PC-9 (cell line): ENCODE measurements around the gene INTS7. TPM values are rescaled to one million over a fixed set of nuclear protein-coding genes. Genes with fewer than 3 reads are reported as not detected.

ENCODE experiments used
- BruUV-seq: library from RNA; stranded (reverse); fragments of 400-500 nt; replicated peaks from 2 replicates; lab custom pipeline; 2021; lab: Mats Ljungman, UMichigan
- CTCF ChIA-PET: fragments of 300-600 bp; sonication (Branson Sonifier 250); formaldehyde crosslinking; loops from one replicate; lab custom pipeline; 2022; ENCODE audit warnings: antibody characterized with exemption; lab: Charles Lee
- POLR2A ChIA-PET: fragments of 300-600 bp; sonication (Branson Sonifier 250); formaldehyde crosslinking; loops from one replicate; lab custom pipeline; 2022; ENCODE audit warnings: antibody characterized with exemption; ENCODE audit not compliant: unreplicated experiment; lab: Charles Lee
- DNase-seq, 2 experiments: peaks; one replicate each; pipeline versions ENCODE4 v3.0.0 to v3.0.0-alpha.2; 2015 to 2022; ENCODE audit warnings: mixed read lengths in 1 of 2
- H2AFZ ChIP-seq: fragments of 200-600 bp; sonication (generic); 2 replicates; pipeline ENCODE4 v1.8.1; 2017; ENCODE audit warnings: antibody characterized with exemption
- H3F3A ChIP-seq: fragments of 200-600 bp; sonication (generic); 2 replicates; pipeline ENCODE4 v1.8.1; 2017; ENCODE audit warnings: antibody characterized with exemption, mild to moderate bottlenecking, low read depth; ENCODE audit not compliant: insufficient read depth
- H3K27ac ChIP-seq: fragments of 200-600 bp; sonication (generic); 2 replicates; pipeline ENCODE4 v1.6.1; 2016; ENCODE audit warnings: mixed run types
- H3K27me3 ChIP-seq: fragments of 200-600 bp; sonication (generic); 2 replicates; pipeline ENCODE4 v1.6.1; 2016; ENCODE audit warnings: low read depth, mixed run types; ENCODE audit not compliant: insufficient read depth
- H3K36me3 ChIP-seq: fragments of 200-600 bp; sonication (generic); 2 replicates; pipeline ENCODE4 v1.6.1; 2016; ENCODE audit warnings: low read depth, mixed run types
- H3K4me1 ChIP-seq: fragments of 200-600 bp; sonication (generic); replicated peaks from 2 replicates; pipeline ENCODE4 v1.6.1; 2016; ENCODE audit warnings: mixed run types; ENCODE audit not compliant: insufficient read depth
- H3K4me2 ChIP-seq: fragments of 200-600 bp; sonication (generic); 2 replicates; pipeline ENCODE4 v1.6.1; 2017; ENCODE audit warnings: mixed run types
- H3K4me3 ChIP-seq: fragments of 200-600 bp; sonication (generic); 2 replicates; pipeline ENCODE4 v1.6.1; 2016; ENCODE audit warnings: mixed run types
- H3K79me2 ChIP-seq: fragments of 200-600 bp; sonication (generic); 2 replicates; pipeline ENCODE4 v1.6.1; 2017; ENCODE audit warnings: low read depth, mixed run types
- H3K9me2 ChIP-seq: fragments of 200-600 bp; sonication (generic); 2 replicates; pipeline ENCODE4 v1.8.1; 2017; ENCODE audit warnings: mild to moderate bottlenecking; ENCODE audit not compliant: insufficient read depth
- H3K9me3 ChIP-seq: fragments of 200-600 bp; sonication (generic); 2 replicates; pipeline ENCODE4 v1.8.1; 2016; ENCODE audit warnings: low read depth; ENCODE audit not compliant: insufficient read depth
- H4K20me1 ChIP-seq: fragments of 200-600 bp; sonication (generic); 2 replicates; pipeline ENCODE4 v1.8.1; 2017; ENCODE audit not compliant: insufficient read depth
- CTCF ChIP-seq: fragments of 200-600 bp; sonication (generic); conservative IDR thresholded peaks from 2 replicates; pipeline ENCODE4 v1.6.1; 2017; ENCODE audit warnings: mixed run types, antibody characterized with exemption, mild to moderate bottlenecking, moderate library complexity
- EZH2 ChIP-seq: fragments of 200-600 bp; sonication (generic); IDR thresholded peaks from 2 replicates; pipeline ENCODE4 v1.8.0; 2017; ENCODE audit warnings: antibody characterized with exemption, low read depth
- intact Hi-C: fragments of 100-400 bp; cut with micrococcal nuclease; formaldehyde crosslinking; loops from one replicate; pipeline ENCODE4 v1.10.0; 2022; ENCODE audit not compliant: unreplicated experiment
- total RNA-seq: library from RNA; stranded (reverse); gene quantifications from 2 replicates; pipeline ENCODE4 v1.2.3, GENCODE V29; 2021

Gene INTS7
- total RNA-seq, 1 experiment from 2014 or later: 24.7 TPM

DNA sequence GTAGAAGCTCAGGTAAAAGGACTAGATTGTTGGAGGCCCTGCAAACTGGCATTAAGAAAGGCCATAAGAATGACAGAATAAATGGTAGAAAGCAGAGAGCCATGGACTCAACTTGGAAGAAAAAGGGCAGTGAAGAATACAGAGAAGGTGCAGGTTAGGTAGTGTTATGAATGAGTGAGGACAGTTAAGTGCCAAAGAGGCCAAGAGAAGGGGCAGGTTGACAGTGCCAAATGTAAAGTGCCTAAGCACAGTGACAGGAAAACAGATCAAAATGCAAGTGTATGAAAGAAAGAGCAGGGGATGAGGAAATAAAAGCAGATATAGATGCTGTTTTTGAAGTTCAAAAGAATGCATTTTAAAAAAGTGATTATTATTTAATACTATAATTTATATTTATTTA lies 43.7 kb downstream of the INTS7 start:
- H3K36me3 ChIP-seq: peaks cover 9% of the 10 kb centered on the region; the same call in 1 of the 2 replicates
- DNase-seq: no peak
- H3K4me3 ChIP-seq: no peak overlapping the region
- no peaks in the 10 kb centered on the region for H4K20me1 ChIP-seq
- H3K4me2 ChIP-seq: no peak overlapping the region
- H3K9me2 ChIP-seq: no peaks in the 10 kb centered on the region
- H3K27me3 ChIP-seq: no peaks in the 10 kb centered on the region
- no peak overlapping the region for H3K27ac ChIP-seq
- H3F3A ChIP-seq: no peaks in the 10 kb centered on the region
- TF ChIP-seq CTCF (no peak), EZH2 (no peak)
- H3K4me1 ChIP-seq: no peaks in the 10 kb centered on the region
- H3K9me3 ChIP-seq: no peaks in the 10 kb centered on the region
- ChIA-PET CTCF (interaction anchor here (0.6 kb wide), 1 partner anchor 15 kb away, joined by 7 read pairs; no protein-coding TSS in a partner anchor), POLR2A (no interaction called here)
- intact Hi-C loops: no loop called here
- no TSS peak for BruUV-seq
- no peak overlapping the region for H2AFZ ChIP-seq
- no peaks in the 10 kb centered on the region for H3K79me2 ChIP-seq

GRCh38 chr1:211986628-211987254 lies 48.6 kb downstream of the INTS7 start:
- no peaks in the 10 kb centered on the region for H3K4me1 ChIP-seq
- no peak overlapping the region for H3K27ac ChIP-seq
- no peaks in the 10 kb centered on the region; the same call in 1 of the 2 replicates for H4K20me1 ChIP-seq
- peaks cover 13% of the 10 kb centered on the region; the same call in 1 of the 2 replicates for H3K36me3 ChIP-seq
- H3F3A ChIP-seq: no peaks in the 10 kb centered on the region
- no TSS peak for BruUV-seq
- no peaks in the 10 kb centered on the region for H3K27me3 ChIP-seq
- CTCF ChIA-PET: no interaction called here
- no peak overlapping the region for H3K4me3 ChIP-seq
- no peak overlapping the region for H3K4me2 ChIP-seq
- TF ChIP-seq EZH2 (no peak), CTCF (no peak)
- intact Hi-C loops: no loop called here
- no peaks in the 10 kb centered on the region for H3K9me2 ChIP-seq
- DNase-seq: no peak
- no peaks in the 10 kb centered on the region for H3K79me2 ChIP-seq
- no peaks in the 10 kb centered on the region for H3K9me3 ChIP-seq
- POLR2A ChIA-PET: interaction anchor here (0.6 kb wide), 1 partner anchor 46 kb away, joined by 3 read pairs; no protein-coding TSS in a partner anchor
- no peak overlapping the region for H2AFZ ChIP-seq

GRCh38 chr1:211985556-211986264 lies 49.6 kb downstream of the INTS7 start:
- Histone ChIP-seq H3K27ac (no peak overlapping the region), H3K4me3 (no peak overlapping the region), H3K4me2 (no peak overlapping the region), H4K20me1 (no peaks in the 10 kb centered on the region; the same call in 1 of the 2 replicates), H3K9me2 (no peaks in the 10 kb centered on the region), H3F3A (no peaks in the 10 kb centered on the region), H3K4me1 (no peaks in the 10 kb centered on the region), H3K36me3 (peaks cover 13% of the 10 kb centered on the region; the same call in 1 of the 2 replicates), H3K79me2 (no peaks in the 10 kb centered on the region), H3K27me3 (no peaks in the 10 kb centered on the region), H3K9me3 (no peaks in the 10 kb centered on the region), H2AFZ (no peak overlapping the region)
- DNase-seq: no peak
- TF ChIP-seq CTCF (no peak), EZH2 (no peak)
- POLR2A ChIA-PET: no interaction called here
- BruUV-seq: no TSS peak
- CTCF ChIA-PET: no interaction called here
- intact Hi-C loops: no loop called here
